ENCODE data around the gene LGI4. TPM values are rescaled to one million over a fixed set of nuclear protein-coding genes. Genes with fewer than 3 reads are reported as not detected.
A peak's percentile ranks its signal among the peaks of the same experiment; 100 is the strongest.

Gene LGI4
- total and polyA plus RNA-seq, 2 experiments from 2014 or later, result 3.4 to 4.3 TPM

DNA sequence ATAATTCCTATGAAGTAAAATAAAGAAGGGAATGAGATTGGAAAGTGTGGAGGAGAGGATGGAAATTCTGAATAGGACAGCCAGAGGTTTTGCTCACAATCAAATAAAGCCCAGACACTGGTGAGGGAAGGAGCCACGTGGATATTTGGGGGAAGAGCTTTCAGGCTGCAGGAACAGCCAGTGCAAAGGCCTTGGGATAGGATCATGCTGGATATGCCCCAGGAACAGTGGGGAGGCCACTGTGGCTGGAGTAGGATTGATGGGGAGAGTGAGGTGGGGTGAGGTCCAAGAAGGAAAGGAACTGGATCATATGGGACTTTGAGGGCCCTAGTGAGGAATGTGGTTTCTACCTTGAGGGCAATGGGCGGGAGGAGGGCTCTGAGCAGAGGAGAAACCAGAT lies 15.6 kb upstream of the LGI4 start:
- Histone ChIP-seq H3K9me2 (ENCODE audit: insufficient read depth) (no peaks in the 10 kb centered on the region), H3K27ac (ENCODE audit: low read depth) (no peak overlapping the region; the same call in 1 of the 2 replicates), H3K79me2 (replicated peaks; ENCODE audit: insufficient read depth) (peaks cover 6% of the 10 kb centered on the region; the same call in 1 of the 2 replicates), H3K4me3 (no peak overlapping the region), H3K27me3 (ENCODE audit: insufficient read depth) (no peaks in the 10 kb centered on the region), H3K36me3 (ENCODE audit: insufficient read depth) (no peaks in the 10 kb centered on the region), H3K4me1 (ENCODE audit: insufficient read depth) (peaks cover 18% of the 10 kb centered on the region), H4K20me1 (replicated peaks; ENCODE audit: insufficient read depth) (no peaks in the 10 kb centered on the region), H2AFZ (no peak overlapping the region), H3K4me2 (peak overlapping the region; percentile 70; the same call in 1 of the 2 replicates), H3F3A (replicated peaks; ENCODE audit: low read depth) (peaks cover 14% of the 10 kb centered on the region; the same call in 1 of the 2 replicates)
- peak overlapping the region; percentile 4; the same call in 1 of the 3 replicates for H3K4me3 Mint-ChIP-seq
- H3K4me1 Mint-ChIP-seq, result peaks cover 37% of the 10 kb centered on the region
- no peak for TF ChIP-seq ZNF114 (CRISPR knock-in tag; IDR thresholded peaks at IDR 0.05)
- no peak for TF ChIP-seq CTCF (conservative IDR thresholded peaks at IDR 0.05; ENCODE audit: low read depth in 2 of 2)
- TF ChIP-seq CREB1 (CRISPR knock-in tag; IDR thresholded peaks at IDR 0.05; ENCODE audit: low read depth), result no peak
- TF ChIP-seq, protein P1, sequence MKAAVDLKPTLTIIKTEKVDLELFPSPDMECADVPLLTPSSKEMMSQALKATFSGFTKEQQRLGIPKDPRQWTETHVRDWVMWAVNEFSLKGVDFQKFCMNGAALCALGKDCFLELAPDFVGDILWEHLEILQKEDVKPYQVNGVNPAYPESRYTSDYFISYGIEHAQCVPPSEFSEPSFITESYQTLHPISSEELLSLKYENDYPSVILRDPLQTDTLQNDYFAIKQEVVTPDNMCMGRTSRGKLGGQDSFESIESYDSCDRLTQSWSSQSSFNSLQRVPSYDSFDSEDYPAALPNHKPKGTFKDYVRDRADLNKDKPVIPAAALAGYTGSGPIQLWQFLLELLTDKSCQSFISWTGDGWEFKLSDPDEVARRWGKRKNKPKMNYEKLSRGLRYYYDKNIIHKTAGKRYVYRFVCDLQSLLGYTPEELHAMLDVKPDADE (IDR thresholded peaks at IDR 0.05), result no peak
- no peak for TF ChIP-seq REST (IDR thresholded peaks at IDR 0.05; ENCODE audit: unreplicated experiment)
- TF ChIP-seq NANOG (IDR thresholded peaks at IDR 0.05; ENCODE audit: borderline replicate concordance), result no peak
- TF ChIP-seq POLR2AphosphoS5 (IDR thresholded peaks at IDR 0.05; ENCODE audit: low read depth), result no peak
- TF ChIP-seq JUNB (IDR thresholded peaks at IDR 0.05; ENCODE audit: unreplicated experiment), result no peak
- H3K9me3 Mint-ChIP-seq, result no peaks in the 10 kb centered on the region
- H3K27ac Mint-ChIP-seq, result peak overlapping the region; percentile 35; the same call in 1 of the 2 replicates
- peaks cover 7% of the 10 kb centered on the region; the same call in 2 of the 3 replicates for H3K36me3 Mint-ChIP-seq (ENCODE audit: low read depth)
- no peak for ATAC-seq
- DNase-seq (ENCODE audit: low spot score), result no peak
- peaks cover 15% of the 10 kb centered on the region for H3K27me3 Mint-ChIP-seq (ENCODE audit: insufficient read depth, low read depth, poor library complexity)

GRCh38 chr19:35149463-35149862 lies 14.6 kb upstream of the LGI4 start:
- no peak for ATAC-seq
- no peak overlapping the region for H3K27ac Mint-ChIP-seq
- Histone ChIP-seq H3K36me3 (ENCODE audit: insufficient read depth) (no peaks in the 10 kb centered on the region), H3K4me2 (no peak overlapping the region), H3K79me2 (replicated peaks; ENCODE audit: insufficient read depth) (0 out of 2 replicates have a peak, but pooled peaks cover 3% of the 10 kb centered on the region), H3F3A (replicated peaks; ENCODE audit: low read depth) (peaks cover 14% of the 10 kb centered on the region; the same call in 1 of the 2 replicates), H3K27me3 (ENCODE audit: insufficient read depth) (no peaks in the 10 kb centered on the region), H3K4me1 (ENCODE audit: insufficient read depth) (peaks cover 23% of the 10 kb centered on the region), H4K20me1 (replicated peaks; ENCODE audit: insufficient read depth) (no peaks in the 10 kb centered on the region), H3K4me3 (no peak overlapping the region), H2AFZ (no peak overlapping the region), H3K27ac (ENCODE audit: low read depth) (no peak overlapping the region), H3K9me2 (ENCODE audit: insufficient read depth) (no peaks in the 10 kb centered on the region)
- peaks cover 18% of the 10 kb centered on the region for H3K27me3 Mint-ChIP-seq (ENCODE audit: insufficient read depth, low read depth, poor library complexity)
- H3K9me3 Mint-ChIP-seq, result no peaks in the 10 kb centered on the region; the same call in 2 of the 3 replicates
- H3K4me3 Mint-ChIP-seq, result no peak overlapping the region
- no peak for DNase-seq (ENCODE audit: low spot score)
- H3K4me1 Mint-ChIP-seq, result peaks cover 44% of the 10 kb centered on the region
- TF ChIP-seq, protein P2, sequence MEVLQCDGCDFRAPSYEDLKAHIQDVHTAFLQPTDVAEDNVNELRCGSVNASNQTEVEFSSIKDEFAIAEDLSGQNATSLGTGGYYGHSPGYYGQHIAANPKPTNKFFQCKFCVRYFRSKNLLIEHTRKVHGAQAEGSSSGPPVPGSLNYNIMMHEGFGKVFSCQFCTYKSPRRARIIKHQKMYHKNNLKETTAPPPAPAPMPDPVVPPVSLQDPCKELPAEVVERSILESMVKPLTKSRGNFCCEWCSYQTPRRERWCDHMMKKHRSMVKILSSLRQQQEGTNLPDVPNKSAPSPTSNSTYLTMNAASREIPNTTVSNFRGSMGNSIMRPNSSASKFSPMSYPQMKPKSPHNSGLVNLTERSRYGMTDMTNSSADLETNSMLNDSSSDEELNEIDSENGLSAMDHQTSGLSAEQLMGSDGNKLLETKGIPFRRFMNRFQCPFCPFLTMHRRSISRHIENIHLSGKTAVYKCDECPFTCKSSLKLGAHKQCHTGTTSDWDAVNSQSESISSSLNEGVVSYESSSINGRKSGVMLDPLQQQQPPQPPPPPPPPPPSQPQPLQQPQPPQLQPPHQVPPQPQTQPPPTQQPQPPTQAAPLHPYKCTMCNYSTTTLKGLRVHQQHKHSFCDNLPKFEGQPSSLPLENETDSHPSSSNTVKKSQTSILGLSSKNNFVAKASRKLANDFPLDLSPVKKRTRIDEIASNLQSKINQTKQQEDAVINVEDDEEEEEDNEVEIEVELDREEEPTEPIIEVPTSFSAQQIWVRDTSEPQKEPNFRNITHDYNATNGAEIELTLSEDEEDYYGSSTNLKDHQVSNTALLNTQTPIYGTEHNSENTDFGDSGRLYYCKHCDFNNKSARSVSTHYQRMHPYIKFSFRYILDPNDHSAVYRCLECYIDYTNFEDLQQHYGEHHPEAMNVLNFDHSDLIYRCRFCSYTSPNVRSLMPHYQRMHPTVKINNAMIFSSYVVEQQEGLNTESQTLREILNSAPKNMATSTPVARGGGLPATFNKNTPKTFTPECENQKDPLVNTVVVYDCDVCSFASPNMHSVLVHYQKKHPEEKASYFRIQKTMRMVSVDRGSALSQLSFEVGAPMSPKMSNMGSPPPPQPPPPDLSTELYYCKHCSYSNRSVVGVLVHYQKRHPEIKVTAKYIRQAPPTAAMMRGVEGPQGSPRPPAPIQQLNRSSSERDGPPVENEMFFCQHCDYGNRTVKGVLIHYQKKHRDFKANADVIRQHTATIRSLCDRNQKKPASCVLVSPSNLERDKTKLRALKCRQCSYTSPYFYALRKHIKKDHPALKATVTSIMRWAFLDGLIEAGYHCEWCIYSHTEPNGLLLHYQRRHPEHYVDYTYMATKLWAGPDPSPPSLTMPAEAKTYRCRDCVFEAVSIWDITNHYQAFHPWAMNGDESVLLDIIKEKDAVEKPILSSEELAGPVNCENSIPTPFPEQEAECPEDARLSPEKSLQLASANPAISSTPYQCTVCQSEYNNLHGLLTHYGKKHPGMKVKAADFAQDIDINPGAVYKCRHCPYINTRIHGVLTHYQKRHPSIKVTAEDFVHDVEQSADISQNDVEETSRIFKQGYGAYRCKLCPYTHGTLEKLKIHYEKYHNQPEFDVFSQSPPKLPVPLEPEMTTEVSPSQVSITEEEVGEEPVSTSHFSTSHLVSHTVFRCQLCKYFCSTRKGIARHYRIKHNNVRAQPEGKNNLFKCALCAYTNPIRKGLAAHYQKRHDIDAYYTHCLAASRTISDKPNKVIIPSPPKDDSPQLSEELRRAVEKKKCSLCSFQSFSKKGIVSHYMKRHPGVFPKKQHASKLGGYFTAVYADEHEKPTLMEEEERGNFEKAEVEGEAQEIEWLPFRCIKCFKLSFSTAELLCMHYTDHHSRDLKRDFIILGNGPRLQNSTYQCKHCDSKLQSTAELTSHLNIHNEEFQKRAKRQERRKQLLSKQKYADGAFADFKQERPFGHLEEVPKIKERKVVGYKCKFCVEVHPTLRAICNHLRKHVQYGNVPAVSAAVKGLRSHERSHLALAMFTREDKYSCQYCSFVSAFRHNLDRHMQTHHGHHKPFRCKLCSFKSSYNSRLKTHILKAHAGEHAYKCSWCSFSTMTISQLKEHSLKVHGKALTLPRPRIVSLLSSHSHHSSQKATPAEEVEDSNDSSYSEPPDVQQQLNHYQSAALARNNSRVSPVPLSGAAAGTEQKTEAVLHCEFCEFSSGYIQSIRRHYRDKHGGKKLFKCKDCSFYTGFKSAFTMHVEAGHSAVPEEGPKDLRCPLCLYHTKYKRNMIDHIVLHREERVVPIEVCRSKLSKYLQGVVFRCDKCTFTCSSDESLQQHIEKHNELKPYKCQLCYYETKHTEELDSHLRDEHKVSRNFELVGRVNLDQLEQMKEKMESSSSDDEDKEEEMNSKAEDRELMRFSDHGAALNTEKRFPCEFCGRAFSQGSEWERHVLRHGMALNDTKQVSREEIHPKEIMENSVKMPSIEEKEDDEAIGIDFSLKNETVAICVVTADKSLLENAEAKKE (CRISPR knock-in tag; IDR thresholded peaks at IDR 0.05), result no peak
- no peak for TF ChIP-seq CREB1 (CRISPR knock-in tag; IDR thresholded peaks at IDR 0.05; ENCODE audit: low read depth)
- peaks cover 7% of the 10 kb centered on the region; the same call in 2 of the 3 replicates for H3K36me3 Mint-ChIP-seq (ENCODE audit: low read depth)

Data from GM23338 (cell line).